HepG2 (cell line): ENCODE data around the gene OBSL1. TPM values are rescaled to one million over a fixed set of nuclear protein-coding genes. Genes with fewer than 3 reads are reported as not detected.

ENCODE experiments used
- ATAC-seq: fragments of 200-7000 bp; cut with Tn5 transposase; 3 replicates; pipeline ENCODE4 v1.9.1; 2020; ENCODE audit warnings: mild to moderate bottlenecking, moderate library complexity
- BruUV-seq: library from RNA; stranded (reverse); fragments of 400-500 nt; replicated peaks from 2 replicates; lab custom pipeline; 2021; lab: Mats Ljungman, UMichigan
- CTCF ChIA-PET: fragments of 300-600 bp; formaldehyde crosslinking; extraction: SDS; loops from one replicate; lab custom pipeline; 2021; ENCODE audit warnings: low total read pairs, inconsistent platforms, low intra/inter-chr PET ratio; lab: Yijun Ruan, JAX
- POLR2A ChIA-PET: fragments of 350-600 bp; sonication (Branson Sonifier 250); formaldehyde crosslinking; loops from one replicate; lab custom pipeline; 2020; ENCODE audit warnings: antibody characterized with exemption, inconsistent platforms; lab: Yijun Ruan, JAX
- DNase-seq: peaks from one replicate; pipeline ENCODE4 v3.0.0-alpha.2; 2015; ENCODE audit warnings: low spot score
- FAIRE-seq: peaks from 3 replicates; lab custom pipeline; 2011; peaks lifted over from hg19 to GRCh38; lab: Jason Lieb, UNC
- H2AFZ ChIP-seq: one replicate; pipeline ENCODE4 v1.6.1; 2011; ENCODE audit warnings: low read length, inconsistent platforms
- H3K27ac ChIP-seq: fragments of 300-600 bp; 3 replicates; pipeline ENCODE4 v1.8.0; 2011; ENCODE audit warnings: mixed run types, mild to moderate bottlenecking, mixed read lengths, low read length, inconsistent platforms; ENCODE audit not compliant: insufficient read depth; ENCODE audit errors: extremely low read length
- H3K27me3 ChIP-seq, 2 experiments: fragments of 200-600 bp in 1 of 2; 2 replicates in 1 of 2; 3 replicates in 1 of 2; pipeline versions ENCODE4 v1.6.0 to v1.8.0; 2011; ENCODE audit warnings: low read length in 2 of 2, mild to moderate bottlenecking in 2 of 2, moderate library complexity in 2 of 2, inconsistent platforms in 1 of 2; ENCODE audit not compliant: insufficient read depth in 2 of 2, control insufficient read depth in 1 of 2
- H3K36me3 ChIP-seq, 2 experiments: fragments of 200-600 bp in 1 of 2; replicated peaks in 1 of 2; 2 replicates in 1 of 2; 3 replicates in 1 of 2; pipeline versions ENCODE4 v1.5.1 to v1.8.0; 2011; ENCODE audit warnings: low read length in 2 of 2, inconsistent platforms in 1 of 2; ENCODE audit not compliant: insufficient read depth in 2 of 2, control insufficient read depth in 1 of 2
- H3K4me1 ChIP-seq: 2 replicates; pipeline ENCODE4 v1.5.1; 2012; ENCODE audit warnings: low read length, inconsistent platforms; ENCODE audit not compliant: insufficient read depth
- H3K4me2 ChIP-seq: 2 replicates; pipeline ENCODE4 v1.6.0; 2011; ENCODE audit warnings: low read depth, low read length, inconsistent platforms
- H3K4me3 ChIP-seq, 3 experiments: fragments of 200-600 bp in 1 of 3; sonication (generic), shearing (Covaris generic) in 1 of 3; replicated peaks in 1 of 3; 2 replicates each; pipeline ENCODE4 v1.5.1; 2011 to 2016; ENCODE audit warnings: low read length in 3 of 3, inconsistent platforms in 2 of 3, low read depth in 2 of 3, mild to moderate bottlenecking in 2 of 3, control low read depth in 1 of 3, mixed read lengths in 1 of 3; ENCODE audit not compliant: insufficient read depth in 1 of 3
- H3K79me2 ChIP-seq: one replicate; pipeline ENCODE4 v1.6.1; 2011; ENCODE audit warnings: low read length, inconsistent platforms; ENCODE audit not compliant: insufficient read depth
- H3K9ac ChIP-seq: 2 replicates; pipeline ENCODE4 v1.6.0; 2011; ENCODE audit warnings: mild to moderate bottlenecking, low read depth, low read length, inconsistent platforms; ENCODE audit not compliant: insufficient read depth
- H3K9me3 ChIP-seq: 2 replicates; pipeline ENCODE4 v1.5.1; 2012; ENCODE audit warnings: mild to moderate bottlenecking, low read length
- H4K20me1 ChIP-seq: 2 replicates; pipeline ENCODE4 v1.6.0; 2011; ENCODE audit warnings: inconsistent platforms, mild to moderate bottlenecking, low read length, moderate library complexity; ENCODE audit not compliant: insufficient read depth
- CTCF ChIP-seq: sonication (generic); formaldehyde crosslinking; IDR thresholded peaks from 2 replicates; pipeline ENCODE4 v1.5.0; 2020; ENCODE audit warnings: mild to moderate bottlenecking, missing genetic modification reagents, moderate library complexity
- FOXK1 ChIP-seq: sonication (generic); formaldehyde crosslinking; IDR thresholded peaks from 2 replicates; pipeline ENCODE4 v1.4.0; 2020; ENCODE audit warnings: low read depth, missing genetic modification reagents, borderline replicate concordance
- GABPB1 ChIP-seq: IDR thresholded peaks from 2 replicates; pipeline ENCODE4 v1.6.1; 2016; ENCODE audit warnings: mild to moderate bottlenecking, missing genetic modification reagents, moderate library complexity, missing compliant biosample characterization
- SMC3 ChIP-seq: IDR thresholded peaks from 2 replicates; pipeline ENCODE4 v1.6.1; 2011; ENCODE audit warnings: low read length, improper control_type of control experiment
- STAG1 ChIP-seq: sonication (generic); formaldehyde crosslinking; IDR thresholded peaks from 2 replicates; pipeline ENCODE4 v1.4.0; 2020; ENCODE audit warnings: missing genetic modification reagents
- ZFP62 ChIP-seq: sonication (generic); formaldehyde crosslinking; IDR thresholded peaks from 2 replicates; pipeline ENCODE4 v1.4.0; 2020; ENCODE audit warnings: missing genetic modification reagents
- ZMYM3 ChIP-seq: sonication (generic); formaldehyde crosslinking; IDR thresholded peaks from 2 replicates; pipeline ENCODE4 v1.5.1; 2020; ENCODE audit warnings: mild to moderate bottlenecking, missing genetic modification reagents
- ZNF451 ChIP-seq: sonication (generic); formaldehyde crosslinking; IDR thresholded peaks from 2 replicates; pipeline ENCODE4 v1.5.0; 2020; ENCODE audit warnings: mild to moderate bottlenecking, missing genetic modification reagents
- WGBS: methylation state at CpG from one replicate; pipeline ENCODE4 v1.1.6; 2017; ENCODE audit warnings: low lambda C conversion rate; 5-methylcytosine and 5-hydroxymethylcytosine counted together
- in situ Hi-C: cut with HindIII; loops from 2 replicates; pipeline ENCODE4 v1.10.0; 2017; ENCODE audit warnings: low pct_unique_long_range_greater_than_20kb; ENCODE audit not compliant: extremely low pct_ligation_motif_present
- intact Hi-C: fragments of 100-400 bp; cut with micrococcal nuclease; formaldehyde crosslinking; loops from one replicate; pipeline ENCODE4 v1.10.0; 2022; ENCODE audit not compliant: unreplicated experiment
- polyA plus RNA-seq, 8 experiments: library from polyadenylated mRNA; depleted of rRNA in 3 of 8; stranded (reverse) in 7 of 8; unstranded in 1 of 8; fragments of >200 nt; fragmentation: Illumina TruSeq in 4 of 8; extraction: Trizol in 4 of 8; gene quantifications; 2 replicates each; pipeline versions ENCODE4 v1.2.1 to v1.2.3, GENCODE V29; 2011 to 2016; ENCODE audit warnings: low read depth in 4 of 8, missing spikeins in 1 of 8, mixed read lengths in 1 of 8; ENCODE audit not compliant: insufficient read depth in 1 of 8
- total RNA-seq, 5 experiments: library from RNA; depleted of rRNA; stranded (reverse); fragments of >200 nt; fragmentation: Illumina TruSeq; extraction: Trizol; gene quantifications; 2 replicates each; pipeline ENCODE4 v1.2.3, GENCODE V29; 2016; ENCODE audit warnings: low read depth in 1 of 5

Gene OBSL1
- total and polyA plus RNA-seq, 2 of the 13 experiments (the other 11 are each of a cell fraction or from before 2014, with no cell fraction given), result 86.7 to 218 TPM

GRCh38 chr2:219619235-219619634, 47.9 kb upstream of the OBSL1 start:
- no peaks in the 10 kb centered on the region for H3K79me2 ChIP-seq
- H3K36me3 ChIP-seq, result peaks cover 0 to 9% of the 10 kb centered on the region in 2 experiments; a peak in 1 of 5 replicates
- DNase-seq, result no peak
- CTCF ChIA-PET, result interaction anchor here (0.8 to 2.8 kb wide), 2 partner anchors 24 to 77 kb away, joined by 4 to 12 read pairs; no protein-coding TSS in a partner anchor
- POLR2A ChIA-PET, result no interaction called here
- peaks cover 2 to 29% of the 10 kb centered on the region in 2 experiments; a peak in 4 of 5 replicates for H3K27me3 ChIP-seq
- ATAC-seq, result 0 out of 3 replicates have a peak, but pooled peaks have one; percentile 18
- peak; percentile 57 for TF ChIP-seq STAG1 (CRISPR knock-in tag)
- peak; percentile 19; the same call in 1 of the 2 replicates for TF ChIP-seq SMC3
- TF ChIP-seq CTCF (CRISPR knock-in tag), result peak; percentile 50
- TF ChIP-seq FOXK1 (CRISPR knock-in tag), result 0 out of 2 replicates have a peak, but pooled peaks have one; percentile 8
- no peak for TF ChIP-seq ZNF451
- no peak for TF ChIP-seq ZMYM3
- no peak for TF ChIP-seq ZFP62
- no peak for TF ChIP-seq GABPB1 (CRISPR knock-in tag)
- 43% methylated on average over 4 of the region's 4 CpGs for WGBS
- H3K4me3 ChIP-seq, result no peak overlapping the region
- intact Hi-C loops, result loop anchor here (1.0 kb wide), 1 partner anchor 23 kb away; no protein-coding TSS in a partner anchor
- peaks cover 10% of the 10 kb centered on the region for H3K4me1 ChIP-seq
- H4K20me1 ChIP-seq, result no peaks in the 10 kb centered on the region
- H3K9me3 ChIP-seq, result no peaks in the 10 kb centered on the region
- H3K9ac ChIP-seq, result no peak overlapping the region
- FAIRE-seq, result no peak
- no peak overlapping the region for H2AFZ ChIP-seq
- H3K27ac ChIP-seq, result no peak overlapping the region
- no TSS peak for BruUV-seq
- in situ Hi-C loops, result no loop called here
- H3K4me2 ChIP-seq, result no peak overlapping the region
